ENCODE data around the gene PACS1.

DNA sequence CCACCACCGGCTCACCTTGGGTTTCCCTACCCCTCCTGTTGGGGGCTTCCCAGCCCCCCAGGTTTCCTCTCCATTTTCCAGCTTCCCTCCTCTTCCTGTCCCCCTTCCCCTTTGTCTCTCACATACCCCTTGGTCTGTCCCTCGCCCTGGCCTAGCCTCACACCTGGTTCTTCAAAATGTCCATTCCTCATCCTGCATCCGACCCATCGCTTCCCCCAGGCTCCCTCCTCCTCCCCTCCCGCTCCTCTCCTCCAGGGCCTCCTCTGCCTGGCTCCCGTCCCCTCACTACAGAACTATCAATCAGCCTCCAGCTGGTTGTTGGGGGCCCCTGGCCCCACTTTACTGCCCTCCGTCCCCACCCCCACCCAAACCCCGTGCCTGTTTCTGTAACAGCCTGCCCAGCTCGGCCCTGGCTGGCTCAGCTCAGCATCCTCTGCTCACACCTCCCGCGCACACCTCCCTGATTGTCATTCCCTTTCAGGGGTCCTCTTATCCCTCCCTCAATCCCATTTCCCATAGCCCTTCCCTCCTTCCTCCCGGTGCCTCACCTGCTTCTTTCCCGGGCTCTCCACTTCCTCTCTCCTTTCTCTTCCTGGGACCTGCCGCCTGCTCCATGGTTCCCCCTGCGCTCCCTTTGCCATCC, 209.1 kb downstream of the PACS1 start:
- TF ChIP-seq CTCF (conservative IDR thresholded peaks at IDR 0.05; ENCODE audit: low read length) (no peak), EZH2phosphoT487 (IDR thresholded peaks at IDR 0.05; ENCODE audit: borderline replicate concordance) (no peak)
